ENCODE data around the gene CCR6.

The CCR6 gene

GRCh38 chr6:167119670-167120582 lies 3.0 kb upstream of the CCR6 start:
- no peak for DNase-seq (ENCODE audit: low read depth in 3 of 3)

GRCh38 chr6:167120583-167120903 lies 2.4 kb upstream of the CCR6 start:
- DNase-seq (ENCODE audit: low read depth in 3 of 3): no peak

GRCh38 chr6:167121335-167121841 lies 1.5 kb upstream of the CCR6 start:
- no peak for DNase-seq (ENCODE audit: low read depth in 3 of 3)

- no peak for DNase-seq (ENCODE audit: low read depth in 3 of 3)
Observed at GRCh38 chr6:167122041-167122826, 662 bp upstream of the CCR6 start.

GRCh38 chr6:167124753-167125152 lies 1.9 kb downstream of the CCR6 start:
- no peak for DNase-seq (ENCODE audit: low read depth in 3 of 3)

GRCh38 chr6:167125410-167125809 lies 2.5 kb downstream of the CCR6 start:
- no peak for DNase-seq (ENCODE audit: low read depth in 3 of 3)

GRCh38 chr6:167125855-167126349 lies 3.0 kb downstream of the CCR6 start:
- DNase-seq (ENCODE audit: low read depth in 3 of 3): no peak

GRCh38 chr6:167127785-167128531 lies 5.1 kb downstream of the CCR6 start:
- DNase-seq (ENCODE audit: low read depth in 3 of 3): no peak

GRCh38 chr6:167129159-167129558 lies 6.3 kb downstream of the CCR6 start:
- no peak for DNase-seq (ENCODE audit: low read depth in 3 of 3)

GRCh38 chr6:167129562-167129961 lies 6.7 kb downstream of the CCR6 start:
- no peak for DNase-seq (ENCODE audit: low read depth in 3 of 3)

- DNase-seq (ENCODE audit: low read depth in 3 of 3): no peak
Observed at GRCh38 chr6:167130008-167130677, 7.2 kb downstream of the CCR6 start.

GRCh38 chr6:167130712-167131684 lies 8.1 kb downstream of the CCR6 start:
- DNase-seq (ENCODE audit: low read depth in 3 of 3): no peak

- no peak for DNase-seq (ENCODE audit: low read depth in 3 of 3)
Observed at GRCh38 chr6:167134448-167135328, 11.8 kb downstream of the CCR6 start.

GRCh38 chr6:167136376-167136775 lies 13.5 kb downstream of the CCR6 start:
- DNase-seq (ENCODE audit: low read depth in 3 of 3): no peak

GRCh38 chr6:167137081-167137480 lies 14.2 kb downstream of the CCR6 start:
- DNase-seq (ENCODE audit: low read depth in 3 of 3): no peak

GRCh38 chr6:167137881-167138280 lies 15.0 kb downstream of the CCR6 start:
- DNase-seq (ENCODE audit: low read depth in 3 of 3): no peak

GRCh38 chr6:167139761-167140160 lies 16.9 kb downstream of the CCR6 start:
- DNase-seq (ENCODE audit: low read depth in 3 of 3): no peak

GRCh38 chr6:167140589-167141474 lies 17.9 kb downstream of the CCR6 start:
- DNase-seq (ENCODE audit: low read depth in 3 of 3): no peak
